Thoracic aorta (tissue), 2 donors: ENCODE results near the gene SSH2. TPM values are rescaled to one million over a fixed set of nuclear protein-coding genes. Genes with fewer than 3 reads are reported as not detected.

Experiments used
- ATAC-seq: fragments of 150-250 bp; one replicate; pipeline ENCODE4 v1.8.0; 2017; ENCODE audit warnings: low read depth; ENCODE audit not compliant: insufficient number of reproducible peaks, low FRiP score
- DNase-seq: peaks from one replicate; pipeline ENCODE4 v3.0.0-alpha.2; 2020; ENCODE audit warnings: low spot score
- H3K27ac ChIP-seq, 2 donors: fragments of 200-600 bp; sonication (generic); 1 replicate in 1 of 2; 2 replicates in 1 of 2; pipeline ENCODE4 v1.5.1; 2016; ENCODE audit warnings: mild to moderate bottlenecking in 2 of 2, moderate library complexity in 2 of 2
- H3K27me3 ChIP-seq: fragments of 200-600 bp; sonication (generic); replicated peaks from 2 replicates; pipeline ENCODE4 v1.6.0; 2016; ENCODE audit warnings: mild to moderate bottlenecking; ENCODE audit not compliant: insufficient read depth
- H3K36me3 ChIP-seq: fragments of 200-600 bp; sonication (generic); one replicate; pipeline ENCODE4 v1.5.1; 2016
- H3K4me1 ChIP-seq, 2 donors: fragments of 200-600 bp; sonication (generic); 1 replicate in 1 of 2; 2 replicates in 1 of 2; pipeline versions ENCODE4 v1.5.1 to v1.6.0; 2016; ENCODE audit warnings: low read depth in 2 of 2, mild to moderate bottlenecking in 1 of 2; ENCODE audit not compliant: control insufficient read depth in 1 of 2
- H3K4me3 ChIP-seq: fragments of 200-600 bp; sonication (generic); 2 replicates; pipeline ENCODE4 v1.5.1; 2016; ENCODE audit warnings: mild to moderate bottlenecking
- H3K9me3 ChIP-seq: fragments of 200-600 bp; sonication (generic); 2 replicates; pipeline ENCODE4 v1.5.1; 2016
- total RNA-seq, 2 donors: library from RNA; depleted of rRNA; stranded (reverse); fragments of >200 nt; gene quantifications; one replicate each; pipeline versions ENCODE4 v1.1.0 to v1.2.3, GENCODE V29; 2016
- TF ChIP-seq, protein P1 (sequence below): fragments of 200-600 bp; sonication (generic); IDR thresholded peaks from one replicate; pipeline ENCODE4 v1.5.1; 2019; ENCODE audit warnings: antibody characterized with exemption

The SSH2 gene
- total RNA-seq, 2 donors from 2014 or later: 31.5 to 33.2 TPM

GRCh38 chr17:29747660-29748059 is 182.4 kb downstream of the SSH2 start:
- H3K36me3 ChIP-seq: no peaks in the 10 kb centered on the region
- ATAC-seq (no peak), DNase-seq (no peak)
- H3K9me3 ChIP-seq: no peaks in the 10 kb centered on the region
- H3K27me3 ChIP-seq: no peaks in the 10 kb centered on the region
- TF ChIP-seq, protein P1, sequence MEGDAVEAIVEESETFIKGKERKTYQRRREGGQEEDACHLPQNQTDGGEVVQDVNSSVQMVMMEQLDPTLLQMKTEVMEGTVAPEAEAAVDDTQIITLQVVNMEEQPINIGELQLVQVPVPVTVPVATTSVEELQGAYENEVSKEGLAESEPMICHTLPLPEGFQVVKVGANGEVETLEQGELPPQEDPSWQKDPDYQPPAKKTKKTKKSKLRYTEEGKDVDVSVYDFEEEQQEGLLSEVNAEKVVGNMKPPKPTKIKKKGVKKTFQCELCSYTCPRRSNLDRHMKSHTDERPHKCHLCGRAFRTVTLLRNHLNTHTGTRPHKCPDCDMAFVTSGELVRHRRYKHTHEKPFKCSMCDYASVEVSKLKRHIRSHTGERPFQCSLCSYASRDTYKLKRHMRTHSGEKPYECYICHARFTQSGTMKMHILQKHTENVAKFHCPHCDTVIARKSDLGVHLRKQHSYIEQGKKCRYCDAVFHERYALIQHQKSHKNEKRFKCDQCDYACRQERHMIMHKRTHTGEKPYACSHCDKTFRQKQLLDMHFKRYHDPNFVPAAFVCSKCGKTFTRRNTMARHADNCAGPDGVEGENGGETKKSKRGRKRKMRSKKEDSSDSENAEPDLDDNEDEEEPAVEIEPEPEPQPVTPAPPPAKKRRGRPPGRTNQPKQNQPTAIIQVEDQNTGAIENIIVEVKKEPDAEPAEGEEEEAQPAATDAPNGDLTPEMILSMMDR: no peak
- no peak overlapping the region for H3K27ac ChIP-seq
- no peak overlapping the region for H3K4me3 ChIP-seq
- peaks cover 0 to 2% of the 10 kb centered on the region in 2 donors for H3K4me1 ChIP-seq

- Histone ChIP-seq H3K4me1 (peaks cover 0 to 2% of the 10 kb centered on the region in 2 donors), H3K27me3 (no peaks in the 10 kb centered on the region), H3K27ac (no peak overlapping the region), H3K4me3 (no peak overlapping the region), H3K36me3 (no peaks in the 10 kb centered on the region), H3K9me3 (no peaks in the 10 kb centered on the region)
- no peak for ATAC-seq
- no peak for DNase-seq
- TF ChIP-seq, protein P1: no peak
Observed at GRCh38 chr17:29746669-29747068, 183.4 kb downstream of the SSH2 start.

- Histone ChIP-seq H3K27ac (no peak overlapping the region), H3K4me3 (no peak overlapping the region), H3K4me1 (peaks cover 0 to 2% of the 10 kb centered on the region in 2 donors), H3K36me3 (no peaks in the 10 kb centered on the region), H3K27me3 (no peaks in the 10 kb centered on the region), H3K9me3 (no peaks in the 10 kb centered on the region)
- TF ChIP-seq, protein P1: no peak
- ATAC-seq: no peak
- no peak for DNase-seq
Observed at GRCh38 chr17:29744121-29744520, 185.9 kb downstream of the SSH2 start.

DNA sequence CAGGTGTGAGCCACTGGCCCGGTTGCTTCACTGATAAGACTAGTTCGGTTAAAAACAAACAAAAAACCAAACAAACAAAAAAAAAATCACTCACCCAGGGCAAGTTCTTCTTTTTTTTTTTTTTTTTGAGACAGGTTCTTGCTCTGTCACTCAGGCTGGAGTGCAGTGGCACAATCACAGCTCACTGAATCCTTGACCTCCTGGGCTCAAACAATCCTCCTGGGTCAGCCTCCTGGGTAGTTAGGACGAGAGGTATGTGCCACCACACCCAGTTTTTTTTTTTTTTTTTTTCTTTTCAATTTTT is 187.9 kb downstream of the SSH2 start:
- Histone ChIP-seq H3K4me1 (peaks cover 0 to under 1% of the 10 kb centered on the region in 2 donors), H3K9me3 (no peaks in the 10 kb centered on the region), H3K4me3 (no peak overlapping the region), H3K27me3 (no peaks in the 10 kb centered on the region), H3K36me3 (no peaks in the 10 kb centered on the region), H3K27ac (no peak overlapping the region)
- ATAC-seq (no peak), DNase-seq (no peak)
- TF ChIP-seq, protein P1: no peak

DNA sequence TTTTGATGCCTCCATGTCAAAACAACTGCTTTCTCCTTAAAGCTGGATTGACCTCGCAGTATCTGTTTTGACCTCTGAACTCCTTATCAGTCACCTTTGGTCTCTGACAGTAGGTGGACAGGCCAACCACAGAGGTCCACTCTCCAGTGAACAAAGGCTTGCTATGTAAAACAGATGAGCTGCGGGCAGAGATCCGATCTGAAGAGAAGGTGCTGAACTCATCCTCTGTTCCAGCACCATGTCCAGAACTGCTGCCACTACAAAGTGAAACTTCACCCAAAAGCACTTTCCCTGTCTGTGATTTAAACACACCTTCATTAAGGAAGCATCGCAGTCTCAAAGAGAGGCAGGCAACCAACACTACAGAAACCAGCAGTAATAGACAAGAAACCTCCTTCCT is 190.0 kb downstream of the SSH2 start:
- H3K4me1 ChIP-seq: no peaks in the 10 kb centered on the region
- H3K9me3 ChIP-seq: no peaks in the 10 kb centered on the region
- H3K27me3 ChIP-seq: no peaks in the 10 kb centered on the region
- no peak for DNase-seq
- TF ChIP-seq, protein P1: no peak
- H3K27ac ChIP-seq: no peak overlapping the region
- H3K4me3 ChIP-seq: no peak overlapping the region
- no peak for ATAC-seq
- no peaks in the 10 kb centered on the region for H3K36me3 ChIP-seq
